ENCODE results near the gene RELN.
"Not testable (repeated sequence)": the region's sequence is repeated elsewhere in the genome, so short reads cannot be mapped to it uniquely, and the experiment has no call there.

RELN gene

DNA sequence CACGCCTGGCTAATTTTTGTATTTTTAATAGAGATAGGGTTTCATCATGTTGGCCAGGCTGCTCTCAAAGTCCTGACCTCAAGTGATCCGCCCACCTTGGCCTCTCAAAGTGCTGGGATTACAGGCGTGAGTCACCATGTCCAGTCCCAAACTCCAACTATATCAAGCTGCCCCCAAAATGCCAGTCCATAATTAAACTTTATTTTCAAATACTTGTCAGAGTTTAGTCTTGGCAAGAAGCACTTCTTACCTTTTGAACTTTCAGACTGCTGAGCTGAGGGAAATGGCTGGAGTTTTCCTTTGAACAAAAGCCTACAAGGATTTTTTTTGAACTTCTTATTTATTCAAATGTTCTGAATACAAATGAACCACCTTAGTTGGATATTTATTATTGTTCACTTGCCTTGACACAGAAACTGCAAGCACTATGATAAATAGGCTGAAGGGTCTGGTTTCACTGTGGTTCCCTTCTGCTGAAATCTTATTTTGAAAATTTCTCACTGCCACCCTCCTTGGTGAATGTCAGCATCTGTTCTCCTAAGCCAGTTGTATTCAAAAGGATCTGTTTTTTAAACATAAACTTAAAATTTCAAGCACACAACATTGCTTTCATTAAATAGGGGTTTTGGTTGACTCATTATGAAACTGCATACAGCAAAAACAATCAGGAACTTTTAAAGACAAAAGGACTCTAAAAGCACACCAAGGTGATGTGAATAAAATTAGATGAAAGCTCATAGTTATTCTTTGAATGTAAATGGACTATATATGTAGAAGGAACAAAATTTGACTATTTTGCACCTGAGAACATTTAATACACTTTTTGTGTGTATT, 441.8 kb downstream of the RELN start:
- DNase-seq (ENCODE audit: extremely low spot score, insufficient read length, low read depth) (no peak), FAIRE-seq (no peak)

DNA sequence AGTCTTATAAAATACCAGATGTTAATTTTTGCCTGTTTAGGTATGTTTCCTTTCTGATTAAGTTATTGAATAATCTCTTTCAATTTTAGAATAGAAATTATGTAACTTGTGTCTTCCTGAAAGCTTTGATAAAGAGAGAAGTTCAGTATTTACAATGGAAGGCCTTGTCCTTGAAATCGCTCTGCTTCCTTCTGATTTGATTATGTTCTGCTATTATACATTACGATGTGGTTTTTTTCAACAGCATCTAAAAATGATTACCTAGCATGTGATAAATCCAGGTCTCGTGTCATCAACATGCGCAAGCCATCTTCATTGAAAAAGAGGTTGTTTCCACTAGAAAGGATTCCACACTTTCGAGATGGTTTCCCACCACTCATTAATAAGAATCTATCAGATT, 447.0 kb downstream of the RELN start:
- DNase-seq (ENCODE audit: extremely low spot score, insufficient read length, low read depth) (no peak), FAIRE-seq (no peak)

DNA sequence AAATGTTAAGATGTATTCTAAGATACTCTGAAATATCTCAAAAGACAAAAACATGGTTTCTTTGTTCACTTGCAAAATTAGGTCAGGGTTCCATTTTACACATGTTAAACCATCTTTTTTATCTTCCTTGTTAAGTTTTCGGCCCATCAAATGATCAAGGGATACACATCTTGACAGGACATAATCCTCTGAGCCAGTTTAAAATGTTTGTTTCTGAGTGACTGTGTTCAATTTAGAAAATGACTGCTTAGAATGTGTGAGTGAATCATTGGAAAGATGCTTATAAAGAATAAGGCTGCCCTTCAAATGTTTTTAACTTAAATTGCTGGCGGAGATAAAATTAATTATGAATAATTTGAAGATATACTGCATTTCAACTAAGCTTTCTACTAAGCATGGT, 447.5 kb downstream of the RELN start:
- no peak for DNase-seq (ENCODE audit: extremely low spot score, insufficient read length, low read depth)
- FAIRE-seq, result no peak

DNA sequence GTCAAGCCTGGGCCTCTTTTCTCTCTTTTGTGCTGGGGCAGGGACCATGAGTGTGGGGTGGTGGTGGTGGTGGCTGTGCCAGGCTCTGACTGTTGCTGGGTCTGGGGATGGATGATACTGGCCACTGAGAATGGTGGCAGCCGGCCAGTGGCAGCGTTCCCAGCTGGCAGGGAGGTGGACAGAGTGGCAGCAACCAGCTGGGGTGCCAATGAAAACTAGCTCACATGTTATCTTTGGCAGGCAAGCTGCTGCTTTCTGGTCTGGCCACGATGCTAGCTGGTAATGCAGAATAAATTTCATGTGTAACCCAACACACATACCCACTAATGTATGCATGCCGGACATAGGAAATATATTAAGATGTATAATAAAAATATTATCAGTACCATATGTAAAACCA, 448.4 kb downstream of the RELN start:
- no peak for DNase-seq (ENCODE audit: extremely low spot score, insufficient read length, low read depth)
- no peak for FAIRE-seq

DNA sequence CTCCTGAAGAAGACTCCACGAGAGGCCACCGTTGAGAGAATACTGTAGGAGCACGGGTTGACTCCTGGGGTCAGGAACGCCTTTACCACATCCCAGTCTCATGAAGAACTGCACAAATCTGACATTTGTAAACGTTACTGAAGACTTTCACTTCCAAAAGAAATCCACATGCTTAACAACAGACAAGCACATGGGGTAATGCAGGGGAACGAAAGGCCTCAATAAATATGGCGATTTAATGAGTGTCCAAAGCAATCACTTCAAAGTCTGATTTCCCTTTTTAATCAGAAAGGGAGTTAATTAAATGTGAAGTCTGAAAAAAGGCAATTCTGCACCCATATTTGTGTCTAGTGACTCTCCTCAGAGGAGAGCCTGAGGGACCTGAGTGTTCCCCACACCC, 449.1 kb downstream of the RELN start:
- DNase-seq (ENCODE audit: extremely low spot score, insufficient read length, low read depth) (no peak), FAIRE-seq (no peak)

DNA sequence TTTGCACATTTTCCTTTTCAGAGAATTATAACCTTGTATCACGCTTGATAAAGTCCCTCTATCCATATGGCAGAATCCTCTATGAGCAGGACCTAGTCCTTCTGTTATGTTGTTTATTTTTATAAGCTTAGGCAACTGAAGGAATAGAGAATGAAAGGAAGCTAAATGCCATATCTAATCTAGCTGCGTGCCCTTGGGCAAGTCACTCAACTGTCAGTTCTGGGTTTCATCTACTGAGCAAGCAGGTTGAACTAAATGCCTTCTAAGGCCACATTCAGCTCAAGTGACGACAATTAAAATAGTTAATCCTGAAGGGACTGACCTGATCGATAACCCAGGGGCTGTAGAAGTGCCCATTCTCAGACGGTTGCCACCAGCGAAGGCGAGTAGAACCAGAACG, 449.6 kb downstream of the RELN start:
- no peak for FAIRE-seq
- no peak for DNase-seq (ENCODE audit: extremely low spot score, insufficient read length, low read depth)

DNA sequence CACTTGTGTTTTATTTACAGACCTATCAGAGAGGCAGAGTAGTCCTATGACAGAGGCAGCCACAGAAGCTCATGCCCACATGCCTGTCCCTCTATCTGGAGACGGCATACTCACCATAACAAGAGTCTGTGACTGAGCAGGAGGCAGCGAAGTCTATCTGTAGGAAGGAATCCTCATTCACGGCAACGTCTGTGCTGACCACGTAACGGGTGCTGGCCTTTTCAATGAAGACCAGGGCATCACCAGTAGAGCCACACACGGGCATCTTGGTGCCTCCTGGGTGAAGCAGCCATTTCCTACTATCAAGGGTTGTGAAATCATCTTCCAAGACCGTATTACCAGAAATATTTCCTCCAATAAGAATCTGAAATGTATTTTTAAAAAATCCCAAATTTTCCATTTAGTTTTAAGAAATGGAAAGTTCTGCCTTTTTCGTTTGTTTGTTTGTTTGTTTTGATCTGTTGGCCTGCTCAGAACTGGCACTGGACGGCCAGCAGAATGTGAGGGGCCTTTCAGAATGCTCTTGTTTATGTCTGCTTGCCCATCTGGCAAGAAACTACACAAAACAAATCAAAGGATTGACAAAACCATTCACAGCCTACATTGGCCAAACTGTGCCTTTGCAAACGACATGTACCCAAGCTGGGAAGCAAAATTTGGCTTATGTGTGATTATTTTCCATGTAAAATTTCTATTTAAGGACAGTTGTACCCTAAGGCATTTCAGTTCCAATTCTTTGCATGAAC, 450.3 kb downstream of the RELN start:
- FAIRE-seq (no peak), DNase-seq (ENCODE audit: extremely low spot score, insufficient read length, low read depth) (no peak)

DNA sequence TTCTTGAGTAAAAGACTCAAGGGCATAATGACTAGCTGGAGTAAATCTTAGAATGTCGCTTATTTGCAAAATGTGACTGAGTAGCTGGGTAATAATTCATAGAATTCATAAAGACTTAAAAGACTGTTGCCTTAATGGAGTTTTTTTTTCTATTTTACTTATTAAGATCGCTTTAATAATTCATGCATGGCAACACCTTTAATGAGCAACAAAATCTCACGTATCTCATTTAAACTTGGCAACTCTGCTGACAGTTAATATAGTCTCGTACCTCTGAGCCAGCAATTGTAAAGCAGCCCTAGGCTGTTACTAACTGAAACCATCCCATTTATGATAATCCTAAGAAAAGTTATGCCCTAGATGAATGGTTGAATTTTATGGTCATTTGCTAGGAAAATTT, 455.7 kb downstream of the RELN start:
- no peak for DNase-seq (ENCODE audit: extremely low spot score, insufficient read length, low read depth)
- FAIRE-seq, result no peak

DNA sequence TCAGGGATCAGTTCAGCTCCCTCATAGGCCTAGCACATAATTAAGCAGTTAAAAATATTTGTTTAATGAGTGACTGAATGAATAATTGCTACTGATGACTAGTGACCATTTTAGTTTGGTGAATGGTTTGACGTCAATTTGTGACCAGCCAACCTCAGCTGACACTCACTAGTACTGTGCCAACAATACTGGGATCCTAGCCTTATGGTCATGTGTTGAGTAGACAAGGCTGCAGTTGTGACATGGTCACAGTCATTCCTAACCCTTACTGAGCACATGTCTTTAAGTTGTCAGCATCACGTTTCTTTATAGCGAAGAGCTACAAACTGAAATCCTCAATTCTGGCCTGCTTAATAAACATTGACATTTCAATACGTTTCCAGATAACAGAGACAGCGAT, 456.5 kb downstream of the RELN start:
- DNase-seq (ENCODE audit: extremely low spot score, insufficient read length, low read depth), result no peak
- no peak for FAIRE-seq

DNA sequence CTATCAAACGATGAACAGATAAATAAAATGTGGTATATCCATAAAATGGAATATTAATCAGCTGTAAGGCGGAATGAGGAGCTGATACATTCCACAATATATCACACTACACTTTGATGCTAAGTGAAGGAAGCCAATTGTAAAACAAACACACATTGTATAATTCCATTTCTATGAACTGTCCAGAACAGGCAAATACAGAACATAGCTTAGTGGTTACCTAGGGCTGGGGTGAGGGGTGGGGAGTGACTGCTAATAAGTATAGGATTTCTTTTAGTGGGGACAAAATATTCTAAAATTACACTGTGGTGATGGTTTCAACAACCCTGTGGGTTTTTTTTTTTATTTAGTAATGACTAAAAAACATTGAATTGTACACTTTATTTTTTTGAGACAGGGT, 461.3 kb downstream of the RELN start:
- DNase-seq (ENCODE audit: extremely low spot score, insufficient read length, low read depth), result no peak
- FAIRE-seq, result no peak

DNA sequence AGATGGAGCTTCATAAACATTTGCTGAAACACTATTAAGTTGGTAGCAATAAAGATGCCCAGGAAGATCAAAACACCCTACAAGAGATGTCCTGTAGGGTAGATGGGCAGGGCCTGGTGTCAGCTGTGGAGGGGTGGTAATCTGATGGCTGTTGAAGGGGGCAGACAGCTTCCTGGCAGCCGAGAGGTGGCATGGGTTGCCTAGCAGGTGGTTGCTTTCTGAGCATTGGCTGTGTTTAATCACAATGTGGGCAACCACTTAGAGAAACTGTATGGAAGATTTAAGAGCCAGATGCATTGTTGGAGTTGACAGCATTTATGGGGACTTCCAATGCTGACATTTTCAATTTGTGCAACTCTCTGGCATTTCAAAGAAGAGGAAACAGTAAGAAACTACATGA, 463.5 kb downstream of the RELN start:
- DNase-seq (ENCODE audit: extremely low spot score, insufficient read length, low read depth) (no peak), FAIRE-seq (no peak)

DNA sequence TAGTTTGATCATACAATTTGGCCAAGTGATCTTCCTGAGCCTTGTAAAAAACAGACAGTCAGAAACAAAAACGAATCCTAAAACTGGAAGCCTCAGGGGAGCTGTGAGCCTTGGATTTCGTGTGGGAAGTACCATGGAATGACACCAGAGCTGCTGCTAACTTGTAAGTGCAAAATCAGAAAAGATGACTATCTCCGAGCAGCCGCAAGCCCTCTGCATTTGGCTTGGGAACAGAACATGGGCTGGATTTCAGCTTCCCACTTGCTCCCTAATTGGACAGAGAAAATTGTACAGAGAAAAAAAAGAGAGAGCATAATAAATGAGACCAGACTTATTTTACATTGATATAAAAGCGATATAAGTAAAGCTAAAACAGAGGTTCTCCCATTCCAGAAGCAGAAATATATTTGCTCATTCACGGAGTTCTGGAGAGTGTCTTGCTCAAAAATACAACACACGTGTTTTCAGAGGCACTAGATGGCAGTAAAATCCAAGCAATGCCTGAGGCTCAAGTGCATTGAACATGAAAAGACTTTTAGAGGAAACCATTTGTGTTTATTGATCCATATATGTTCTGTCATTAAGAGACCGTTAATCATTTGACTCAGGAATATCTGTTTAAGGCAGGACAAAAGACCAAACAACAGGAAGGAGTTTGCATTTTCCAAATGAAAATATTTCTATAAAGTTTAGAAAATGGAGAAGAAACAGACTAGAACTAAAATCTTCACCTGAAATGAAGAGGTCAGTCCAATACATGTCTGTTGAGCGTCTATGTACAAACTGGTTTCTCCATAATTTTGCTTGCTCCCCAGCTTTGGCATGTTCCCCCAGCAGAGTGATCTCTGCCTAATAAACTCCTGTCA, 465.2 kb downstream of the RELN start:
- no peak for FAIRE-seq
- DNase-seq (ENCODE audit: extremely low spot score, insufficient read length, low read depth), result no peak

DNA sequence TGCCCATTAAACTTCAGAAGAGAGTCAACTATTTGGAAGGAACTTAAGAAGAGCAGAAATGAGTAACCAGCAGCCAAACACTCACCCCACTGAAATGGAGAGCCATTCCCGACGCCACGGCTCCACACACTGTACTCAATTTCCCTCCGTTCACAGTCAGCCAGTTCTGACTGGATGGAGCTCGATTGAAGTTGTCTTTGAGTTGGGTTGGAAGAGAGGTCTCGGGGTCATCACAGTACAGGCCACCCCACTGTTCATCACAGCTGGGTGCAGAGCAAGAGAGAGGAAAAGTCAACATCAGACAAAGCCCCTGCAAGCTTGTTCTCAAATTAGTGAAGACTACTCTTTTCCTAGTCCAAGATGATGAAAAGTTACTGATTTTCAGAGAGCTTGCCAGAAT, 467.5 kb downstream of the RELN start:
- DNase-seq (ENCODE audit: extremely low spot score, insufficient read length, low read depth), result no peak
- FAIRE-seq, result no peak

DNA sequence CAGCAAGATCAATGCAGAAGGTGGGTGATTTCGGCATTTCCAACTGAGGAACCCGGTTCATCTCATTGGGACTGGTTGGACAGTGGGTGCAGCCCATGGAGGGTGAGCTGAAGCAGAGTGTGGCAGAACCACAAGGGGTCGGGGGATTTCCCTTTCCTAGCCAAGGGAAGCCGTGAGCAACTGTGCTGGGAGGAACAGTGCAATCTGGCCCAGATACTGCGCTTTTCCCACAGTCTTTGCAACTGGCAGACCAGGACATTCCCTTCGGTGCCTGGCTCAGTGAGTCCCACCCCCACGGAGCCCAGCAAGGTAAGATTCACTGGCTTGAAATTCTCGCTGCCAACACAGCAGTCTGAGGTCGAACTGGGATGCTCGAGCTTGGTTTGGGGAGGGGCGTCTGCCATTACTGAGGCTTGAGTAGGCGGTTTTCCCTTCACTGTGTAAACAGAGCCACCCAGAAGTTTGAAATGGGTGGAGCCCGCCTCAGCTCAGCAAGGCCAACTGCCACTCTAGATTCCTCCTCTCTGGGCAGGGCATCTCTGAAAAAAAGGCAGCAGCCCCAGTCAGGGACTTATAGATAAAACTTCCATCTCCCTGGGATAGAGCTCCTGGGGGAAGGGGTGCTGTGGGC, 484.8 kb downstream of the RELN start:
- DNase-seq (ENCODE audit: extremely low spot score, insufficient read length, low read depth), result no peak
- no peak for FAIRE-seq

DNA sequence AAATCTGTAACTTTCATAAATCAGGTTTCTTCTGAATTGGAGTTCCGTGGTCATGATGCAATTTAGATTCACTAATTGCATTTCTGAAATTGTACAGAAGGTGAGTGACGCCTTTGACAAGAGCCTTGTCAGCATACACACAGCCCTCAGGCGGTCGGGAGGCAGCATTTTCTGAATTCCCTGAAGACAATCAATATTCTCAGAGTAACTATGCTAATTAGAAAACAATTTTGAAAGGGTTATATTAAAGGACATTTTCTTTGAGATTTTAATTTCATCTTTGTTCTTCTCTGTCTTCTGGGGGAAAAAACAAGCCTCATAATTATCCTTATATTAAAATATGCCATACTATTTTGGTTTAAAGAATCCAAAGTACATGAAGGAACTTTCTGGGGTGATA, 488.3 kb downstream of the RELN start:
- FAIRE-seq, result no peak
- DNase-seq (ENCODE audit: extremely low spot score, insufficient read length, low read depth), result no peak

DNA sequence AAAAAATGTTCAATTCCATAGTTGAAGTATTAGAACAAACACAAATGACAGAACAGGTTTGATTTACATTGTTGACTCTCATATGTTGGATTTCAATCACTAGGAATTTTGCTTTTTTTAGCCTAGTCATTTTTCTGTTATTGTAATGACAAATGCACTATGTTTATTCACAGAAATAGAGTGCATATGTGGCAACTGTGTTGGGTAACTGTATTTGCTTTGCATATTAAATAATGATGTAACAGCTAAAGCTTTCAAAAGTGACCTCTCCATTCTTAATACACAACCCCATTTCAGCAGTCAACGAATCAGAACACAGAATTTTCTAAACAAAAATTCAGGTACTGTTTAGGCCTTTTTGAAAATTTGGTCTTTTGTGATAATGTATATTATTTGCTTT, 489.5 kb downstream of the RELN start:
- FAIRE-seq (no peak), DNase-seq (ENCODE audit: extremely low spot score, insufficient read length, low read depth) (no peak)

DNA sequence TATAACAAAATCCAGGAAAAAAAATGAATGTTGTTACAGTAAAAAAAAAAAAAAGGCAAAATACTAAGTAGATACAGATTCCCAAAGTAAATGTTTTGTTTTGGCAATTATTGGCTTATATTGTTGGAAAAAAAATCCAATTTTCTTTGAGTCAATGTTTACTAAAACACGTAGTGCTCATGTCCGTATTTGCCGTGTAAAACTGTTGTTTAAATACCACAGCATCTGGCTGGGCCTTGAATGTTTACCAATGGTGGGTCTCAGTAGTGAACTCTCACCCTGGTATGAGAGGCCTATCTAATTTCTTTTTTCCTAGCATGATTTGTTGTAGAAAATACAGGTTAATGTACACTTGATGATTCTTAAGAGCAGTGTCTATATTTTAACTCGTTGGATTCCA, 502.0 kb downstream of the RELN start:
- DNase-seq (ENCODE audit: extremely low spot score, insufficient read length, low read depth) (no peak), FAIRE-seq (no peak)

DNA sequence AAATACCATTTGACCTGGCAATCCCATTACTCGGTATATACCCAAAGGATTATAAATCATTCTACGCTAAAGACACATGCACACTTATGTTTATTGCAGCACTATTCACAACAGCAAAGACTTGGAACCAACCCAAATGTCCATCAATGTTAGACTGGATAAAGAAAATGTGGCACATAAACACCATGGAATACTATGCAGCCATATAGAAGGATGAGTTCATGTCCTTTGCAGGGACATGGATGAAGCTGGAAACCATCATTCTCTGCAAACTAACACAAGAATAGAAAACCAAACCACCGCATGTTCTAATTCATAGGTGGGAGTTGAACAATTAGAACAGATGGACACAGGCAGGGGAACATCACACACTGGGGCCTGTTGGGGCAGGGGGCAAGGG, 502.6 kb downstream of the RELN start:
- not testable (repeated sequence) for FAIRE-seq; DNase-seq (ENCODE audit: extremely low spot score, insufficient read length, low read depth)

DNA sequence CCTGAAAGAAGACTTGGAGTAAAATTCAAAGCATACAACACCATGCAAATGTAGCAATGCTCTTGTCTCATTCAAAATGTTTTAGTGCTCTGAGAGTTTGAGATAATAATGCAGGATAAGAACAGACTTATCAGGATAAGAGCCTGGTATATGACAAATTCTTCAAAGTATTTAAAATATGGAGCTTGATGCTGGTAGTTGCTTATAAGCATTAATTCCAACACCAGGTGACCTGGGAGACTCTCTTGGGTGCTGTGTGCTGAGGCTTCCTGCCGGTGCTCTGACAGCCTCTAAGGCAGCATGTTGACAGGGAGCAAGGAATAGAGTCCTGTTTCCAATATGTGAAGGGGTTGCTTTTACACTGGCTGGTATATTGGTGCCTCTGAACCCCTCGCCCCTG, 508.7 kb downstream of the RELN start:
- no peak for FAIRE-seq
- no peak for DNase-seq (ENCODE audit: extremely low spot score, insufficient read length, low read depth)

DNA sequence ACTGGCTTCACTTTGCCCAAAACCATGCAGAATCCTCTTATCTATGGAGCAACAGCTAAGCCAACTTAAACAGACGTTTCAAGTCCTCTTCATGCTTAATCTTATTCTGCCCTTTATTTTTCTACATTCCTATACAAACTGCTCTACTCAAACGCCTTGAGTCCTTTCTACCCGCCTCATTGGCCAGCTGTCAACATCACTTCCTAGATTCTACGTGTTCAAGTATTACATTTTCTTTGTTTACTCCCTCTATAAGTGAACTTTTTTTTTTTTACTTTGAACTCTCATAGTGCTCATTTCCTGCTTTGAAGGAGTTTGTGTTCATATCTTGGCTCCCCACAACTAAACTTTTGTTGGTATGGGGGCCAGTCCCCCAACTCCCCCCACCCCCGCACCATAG, 514.5 kb downstream of the RELN start:
- no peak for DNase-seq (ENCODE audit: extremely low spot score, insufficient read length, low read depth)
- FAIRE-seq, result no peak
